D721Med (cell line): ENCODE measurements around the gene EHF.

ENCODE experiments used
- DNase-seq: peaks from one replicate; pipeline ENCODE4 v3.0.0; 2011; ENCODE audit warnings: low spot score; ENCODE audit not compliant: insufficient read length
- FAIRE-seq: peaks from 2 replicates; lab custom pipeline; 2011; peaks lifted over from hg19 to GRCh38; lab: Jason Lieb, UNC
- CTCF ChIP-seq: IDR thresholded peaks from 2 replicates; pipeline ENCODE4 v1.5.1; 2012; ENCODE audit warnings: mild to moderate bottlenecking, control low read depth; ENCODE audit not compliant: insufficient read depth; ENCODE audit errors: missing control alignments

Gene EHF

DNA sequence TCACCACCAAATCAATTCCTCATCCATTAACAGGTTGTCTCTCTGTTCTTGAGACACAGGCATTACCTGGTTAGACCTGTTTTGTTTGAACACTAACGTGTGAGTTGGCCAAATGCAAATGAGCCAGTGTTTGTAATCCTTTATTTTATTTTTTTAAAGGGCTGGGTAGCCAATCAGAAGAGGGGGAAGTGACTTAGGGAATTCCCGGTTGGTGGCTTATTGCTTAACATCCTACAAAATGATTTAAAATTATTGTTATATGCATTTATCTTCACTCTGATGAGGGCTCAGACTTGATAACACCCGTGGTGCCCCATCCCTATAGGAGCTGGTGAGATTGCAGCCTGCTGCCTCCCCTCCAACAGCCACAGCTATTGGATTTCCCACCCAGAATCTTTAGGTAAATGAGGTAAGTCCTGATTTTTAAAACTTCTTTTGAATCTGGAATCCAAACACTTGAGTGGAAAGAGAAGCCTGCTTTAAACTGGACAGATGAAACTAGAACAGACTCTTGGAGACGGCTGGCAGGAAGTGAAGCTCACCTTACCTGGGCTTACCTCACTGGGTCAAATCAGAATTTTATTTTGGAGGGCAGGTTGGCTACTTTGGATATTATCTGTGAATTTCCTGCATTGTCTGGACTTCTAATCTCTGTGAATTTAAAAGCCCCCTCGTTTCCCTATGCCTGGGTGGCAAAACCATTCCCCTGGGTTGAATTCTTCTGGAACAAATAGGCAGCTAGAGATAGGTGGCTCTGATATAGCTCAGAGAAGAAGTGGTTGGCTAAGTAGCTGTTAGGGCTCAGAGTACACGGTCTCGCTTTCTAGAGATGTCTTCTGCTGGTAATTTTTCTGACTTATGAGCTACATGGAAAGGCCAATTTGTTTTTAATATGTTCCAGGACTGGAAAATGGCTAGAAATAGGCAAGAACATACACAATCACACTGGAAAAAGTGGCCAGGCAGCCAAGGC, at the start of gene EHF:
EHF (plus strand) TSS at position 274 of the 973 bp plus-strand sequence. CDS start 21,538 bp downstream, outside the sequence.
- no peak for TF ChIP-seq CTCF
- FAIRE-seq (no peak), DNase-seq (no peak)

- no peak for TF ChIP-seq CTCF
- FAIRE-seq (no peak), DNase-seq (no peak)
Observed at GRCh38 chr11:34573537-34573936, 47.4 kb upstream of the EHF start.

- FAIRE-seq (no peak), DNase-seq (no peak)
- no peak for TF ChIP-seq CTCF
Observed at GRCh38 chr11:34575261-34575660, 45.6 kb upstream of the EHF start.

DNA sequence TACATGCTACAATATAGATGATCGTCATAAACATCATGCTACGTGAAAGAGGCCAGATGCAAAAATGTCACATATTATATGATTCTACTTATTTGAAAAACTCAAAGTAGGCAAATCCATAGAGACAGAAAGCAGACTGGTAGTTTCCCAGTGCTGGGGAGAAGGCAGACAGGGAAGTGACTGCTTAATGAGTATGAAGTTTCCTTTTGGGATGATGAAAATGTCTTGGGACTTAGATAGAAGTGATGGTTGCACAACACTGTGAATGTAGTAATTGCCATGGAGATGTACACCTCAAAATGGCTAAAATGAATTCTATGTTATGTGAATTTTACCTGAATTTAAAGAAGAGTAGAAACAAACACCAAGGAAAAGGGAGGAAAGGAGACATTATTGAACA, 45.2 kb upstream of the EHF start:
- no peak for TF ChIP-seq CTCF
- FAIRE-seq (no peak), DNase-seq (no peak)

DNA sequence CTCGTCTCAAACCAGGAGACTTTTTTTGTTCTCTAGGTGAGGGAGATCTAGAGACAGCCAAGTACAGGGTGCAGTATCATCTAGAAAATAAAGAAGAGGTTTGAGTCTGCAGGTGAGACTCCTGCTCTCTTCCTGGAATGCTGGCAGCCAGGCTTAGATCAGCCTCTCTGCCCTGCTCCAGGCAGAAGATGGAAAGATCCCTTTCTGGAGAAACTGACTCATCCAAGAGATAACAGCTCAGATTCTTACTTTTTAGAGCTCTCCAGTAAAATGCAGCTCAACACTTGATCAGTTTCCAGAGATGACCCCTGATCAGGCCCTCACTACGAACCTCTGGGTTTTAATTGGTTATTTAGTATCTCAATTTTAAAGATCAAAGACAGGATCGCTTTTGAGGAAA, 44.6 kb upstream of the EHF start:
- no peak for TF ChIP-seq CTCF
- DNase-seq, result no peak
- FAIRE-seq, result no peak

DNA sequence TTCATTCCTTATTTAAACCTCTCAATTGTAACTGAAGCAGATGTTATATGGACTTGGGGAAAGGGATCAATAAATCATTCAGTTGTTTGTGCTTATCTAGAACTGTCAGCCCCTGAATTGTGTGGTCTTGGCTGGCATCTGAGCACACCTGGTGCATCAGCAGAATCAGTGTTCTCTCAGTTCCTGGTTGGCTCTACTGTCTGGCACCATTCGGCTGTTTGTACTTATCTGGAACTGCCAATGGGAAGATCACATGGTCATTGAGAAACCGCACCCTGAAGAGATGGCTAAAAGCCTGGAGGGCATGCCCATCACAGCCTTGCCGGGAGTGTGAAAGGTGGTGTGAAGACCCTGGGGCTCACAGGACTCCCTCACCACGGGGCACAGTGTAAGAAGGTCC, 37.1 kb upstream of the EHF start:
- no peak for DNase-seq
- FAIRE-seq, result no peak
- TF ChIP-seq CTCF, result no peak

- DNase-seq (no peak), FAIRE-seq (no peak)
- no peak for TF ChIP-seq CTCF
Observed at GRCh38 chr11:34585304-34585734, 35.6 kb upstream of the EHF start.
